Upper lobe of right lung (tissue), 1 donor: ENCODE measurements around the gene RPS26. TPM values are rescaled to one million over a fixed set of nuclear protein-coding genes. Genes with fewer than 3 reads are reported as not detected.
A peak's percentile ranks its signal among the peaks of the same experiment; 100 is the strongest.

ENCODE experiments used
- ATAC-seq: fragments of 200-7000 bp; cut with Tn5 transposase; one replicate; pipeline ENCODE4 v1.9.1; 2020; ENCODE audit warnings: mild to moderate bottlenecking, moderate library complexity
- DNase-seq: peaks from one replicate; pipeline ENCODE4 v3.0.0-alpha.2; 2020
- H3K27ac ChIP-seq: fragments of 200-600 bp; one replicate; pipeline ENCODE4 v1.8.0; 2022
- H3K27me3 ChIP-seq: fragments of 200-600 bp; one replicate; pipeline ENCODE4 v1.8.0; 2022; ENCODE audit warnings: mild to moderate bottlenecking
- H3K36me3 ChIP-seq: fragments of 200-600 bp; one replicate; pipeline ENCODE4 v1.8.0; 2022
- H3K4me1 ChIP-seq: fragments of 200-600 bp; one replicate; pipeline ENCODE4 v1.8.0; 2022
- H3K4me3 ChIP-seq: fragments of 200-600 bp; one replicate; pipeline ENCODE4 v1.8.0; 2022; ENCODE audit warnings: mild to moderate bottlenecking
- H3K9me3 ChIP-seq: fragments of 200-600 bp; one replicate; pipeline ENCODE4 v1.8.0; 2022
- CTCF ChIP-seq: fragments of 200-600 bp; IDR thresholded peaks from one replicate; pipeline ENCODE4 v1.8.0; 2022; ENCODE audit warnings: antibody characterized with exemption
- intact Hi-C: fragments of 100-400 bp; cut with DNase I; formaldehyde crosslinking; loops from one replicate; pipeline ENCODE4 v1.11.0; 2022
- long read RNA-seq: library from polyadenylated mRNA; unstranded; transcript quantifications from one replicate; pipeline ENCODE4 v2.0.0, GENCODE V29; 2021
- total RNA-seq: library from RNA; stranded (reverse); fragmentation: NEBNext Ultra II Directional; extraction: Animal tissue kit (Norgen Biotek cat#: 25700); gene quantifications from one replicate; pipeline ENCODE4 v1.2.1, GENCODE V29; 2021
- donor health status: DM: no; HTN: yes; CAD: no; lungs with severe emphysema.

The RPS26 gene
- total RNA-seq, result 55.4 TPM
- long read RNA-seq, partial matches to known transcripts, result 1 of 4 reads
- long read RNA-seq, other reads (novel, unspliced or antisense), result 0 of 4 reads

DNA sequence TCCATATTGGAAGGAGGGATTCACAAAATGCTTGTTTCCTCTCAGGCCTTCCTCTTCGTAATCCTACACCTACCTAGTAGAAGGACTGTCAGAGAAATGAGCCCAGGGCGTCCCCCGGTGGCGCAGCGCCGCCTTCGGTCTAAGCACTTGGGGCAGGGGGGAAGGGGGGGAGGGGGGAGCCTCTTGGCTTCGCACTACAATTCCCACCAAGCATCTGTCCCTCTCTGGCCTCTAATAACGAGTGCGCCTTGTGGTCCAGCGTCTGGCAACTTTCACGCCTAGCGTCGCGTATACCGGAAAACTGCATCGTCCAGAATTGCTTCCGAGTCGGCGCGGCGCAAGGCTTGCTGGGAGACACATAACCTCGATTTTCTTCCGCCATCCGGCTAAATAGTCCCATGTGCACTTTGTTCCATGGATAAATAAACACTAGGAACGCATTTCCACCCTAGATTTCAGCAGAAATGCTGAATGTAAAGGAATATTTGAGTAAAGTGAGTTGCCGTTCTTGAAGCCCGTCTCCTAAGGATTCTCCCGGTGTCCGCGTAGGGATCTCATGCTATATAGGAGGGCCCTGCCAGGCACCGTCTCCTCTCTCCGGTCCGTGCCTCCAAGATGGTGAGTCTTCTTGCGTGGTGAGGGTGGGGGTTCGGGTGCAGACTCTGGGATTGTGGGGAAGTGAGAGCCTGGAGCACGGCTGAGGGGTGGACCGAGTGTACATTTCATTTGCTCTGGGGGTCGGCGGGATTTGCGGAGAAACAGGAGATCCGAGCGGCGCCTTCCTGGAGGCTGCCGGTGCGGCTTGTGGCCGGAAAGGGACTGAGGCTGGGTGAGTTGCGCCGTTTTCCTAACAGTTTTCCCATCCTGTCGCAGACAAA lies at the start of gene RPS26:
RPS26 (plus strand) TSS at position 367 of the 878 bp plus-strand sequence; CDS start at position 616, 249 bp downstream.
- Histone ChIP-seq H3K4me3 (peak within 1 kb of the TSS; percentile 87), H3K27me3 (no peaks in the 10 kb centered on the region), H3K9me3 (no peaks in the 10 kb centered on the region), H3K27ac (peak within 1 kb of the TSS; percentile 94), H3K4me1 (peaks cover 19% of the 10 kb centered on the region), H3K36me3 (peaks cover 38% of the 10 kb centered on the region)
- ATAC-seq (peak; percentile 97), DNase-seq (peak; percentile 97)
- peak; percentile 41 for TF ChIP-seq CTCF
- intact Hi-C loops, result loop anchor here (10.0 kb wide), 1 partner anchor 47 kb away; the partner anchor contains the start of gene SUOX

DNA sequence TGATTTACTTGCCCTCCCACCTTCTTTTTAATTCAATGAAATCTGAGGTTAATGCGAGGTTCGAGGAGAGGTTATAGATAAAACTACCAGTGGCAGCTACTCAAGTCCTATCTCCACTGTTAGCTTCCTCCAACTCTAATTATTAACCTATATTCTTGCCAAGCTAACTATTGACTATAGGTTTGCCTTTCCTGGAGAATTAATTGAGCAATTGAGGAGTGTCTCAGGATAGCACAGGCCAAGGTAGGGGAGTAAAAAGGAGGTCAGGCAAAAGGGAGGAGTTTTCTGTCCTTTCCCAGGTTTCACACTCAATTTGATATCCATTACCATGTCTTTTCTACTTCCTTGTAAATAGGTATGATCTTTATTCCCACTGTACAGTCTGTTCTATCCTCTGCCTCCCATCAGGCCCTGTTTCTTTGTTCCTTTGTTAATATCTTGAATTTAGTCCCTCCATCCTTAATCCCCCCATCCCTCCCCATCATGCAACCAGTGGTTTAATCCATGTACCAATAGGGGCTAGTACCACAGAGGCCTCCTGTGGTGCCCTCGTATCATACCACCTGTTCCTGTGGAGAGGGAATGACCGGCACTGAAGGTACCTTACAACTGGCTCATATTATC lies 48.4 kb upstream of the RPS26 start:
- ATAC-seq, result no peak
- Histone ChIP-seq H3K36me3 (peaks cover 71% of the 10 kb centered on the region), H3K4me1 (peaks cover 13% of the 10 kb centered on the region), H3K4me3 (no peak overlapping the region), H3K9me3 (no peaks in the 10 kb centered on the region), H3K27ac (no peak overlapping the region), H3K27me3 (no peaks in the 10 kb centered on the region)
- no peak for TF ChIP-seq CTCF
- no peak for DNase-seq
- intact Hi-C loops, result loop anchor here (10.0 kb wide), 1 partner anchor 51 kb away; the partner anchor contains the start of gene RPS26

- H3K27ac ChIP-seq, result no peak overlapping the region
- H3K27me3 ChIP-seq, result no peaks in the 10 kb centered on the region
- H3K36me3 ChIP-seq, result peaks cover 50% of the 10 kb centered on the region
- DNase-seq (no peak), ATAC-seq (no peak)
- no peak for TF ChIP-seq CTCF
- H3K4me1 ChIP-seq, result peaks cover 13% of the 10 kb centered on the region
- intact Hi-C loops, result loop anchor here (10.0 kb wide), 1 partner anchor 49 kb away; the partner anchor contains the start of gene RPS26
- no peaks in the 10 kb centered on the region for H3K9me3 ChIP-seq
- H3K4me3 ChIP-seq, result no peak overlapping the region
Observed at GRCh38 chr12:55995366-55995765, 46.4 kb upstream of the RPS26 start.

GRCh38 chr12:55996201-55996714 lies 45.5 kb upstream of the RPS26 start:
- peaks cover 41% of the 10 kb centered on the region for H3K36me3 ChIP-seq
- H3K4me1 ChIP-seq, result peaks cover 16% of the 10 kb centered on the region
- H3K27me3 ChIP-seq, result no peaks in the 10 kb centered on the region
- ATAC-seq, result peak; percentile 68
- intact Hi-C loops, result loop anchor here (10.0 kb wide), 1 partner anchor 49 kb away; the partner anchor contains the start of gene RPS26
- peak; percentile 84 for TF ChIP-seq CTCF
- no peaks in the 10 kb centered on the region for H3K9me3 ChIP-seq
- H3K4me3 ChIP-seq, result peak overlapping the region; percentile 82
- no peak for DNase-seq
- peak overlapping the region; percentile 85 for H3K27ac ChIP-seq

GRCh38 chr12:55996715-55997534 lies 44.8 kb upstream of the RPS26 start, which contains the start of gene SUOX:
Gene SUOX (plus strand): TSS chr12:55997276. CDS start chr12:56002222, 4,946 bp downstream.
- H3K36me3 ChIP-seq, result peaks cover 35% of the 10 kb centered on the region
- peak; percentile 99 for ATAC-seq
- intact Hi-C loops, result loop anchor here (10.0 kb wide), 1 partner anchor 48 kb away; the partner anchor contains the start of gene RPS26
- H3K4me3 ChIP-seq, result peak within 1 kb of the TSS; percentile 82
- no peaks in the 10 kb centered on the region for H3K27me3 ChIP-seq
- TF ChIP-seq CTCF, result no peak
- peaks cover 18% of the 10 kb centered on the region for H3K4me1 ChIP-seq
- no peaks in the 10 kb centered on the region for H3K9me3 ChIP-seq
- DNase-seq, result peak; percentile 97
- peak within 1 kb of the TSS; percentile 85 for H3K27ac ChIP-seq
